ENCODE measurements around the gene XRCC5. TPM values are rescaled to one million over a fixed set of nuclear protein-coding genes. Genes with fewer than 3 reads are reported as not detected.

XRCC5 gene
- total RNA-seq, 1 experiment from 2014 or later = 424 TPM

DNA sequence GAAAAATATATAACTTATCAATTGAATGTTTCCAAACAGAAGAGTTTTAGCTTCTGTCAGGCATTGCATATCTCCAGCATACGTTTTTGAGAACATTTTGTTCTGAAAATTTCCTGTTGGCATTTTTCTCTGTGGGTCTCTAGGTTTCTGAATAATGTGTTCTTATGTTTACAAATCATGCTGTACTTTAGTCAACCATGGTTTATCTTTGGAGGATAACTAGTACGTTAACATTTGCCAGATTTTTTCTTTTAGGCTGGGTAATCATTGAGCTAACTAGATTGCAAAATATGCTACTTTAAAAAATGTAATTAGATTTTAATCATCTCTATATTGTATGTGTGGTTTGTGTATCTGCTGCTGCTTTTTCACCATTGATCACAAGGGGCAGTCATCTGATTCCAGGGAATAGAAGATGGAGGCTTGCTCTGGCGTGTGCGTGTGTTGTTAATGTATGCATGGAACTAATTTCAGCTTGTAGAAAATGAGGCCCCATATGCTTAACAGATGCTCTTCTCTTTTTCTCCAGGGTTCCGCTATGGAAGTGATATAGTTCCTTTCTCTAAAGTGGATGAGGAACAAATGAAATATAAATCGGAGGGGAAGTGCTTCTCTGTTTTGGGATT is 21.3 kb downstream of the XRCC5 start:
- peak; percentile 61 for ATAC-seq
- H3K36me3 ChIP-seq (ENCODE audit: control insufficient read depth in 1 of 2, insufficient read depth in 2 of 2, low read length in 2 of 2) = peaks cover 85% of the 10 kb centered on the region in 2 experiments
- H3K27me3 ChIP-seq (ENCODE audit: insufficient read depth, low read length) = no peaks in the 10 kb centered on the region
- ChIA-PET CTCF (no interaction called here), RAD21 (ENCODE audit: low non-redundant PET in 1 of 2, low total read pairs in 2 of 2, uncharacterized antibody in 2 of 2, unreplicated experiment in 2 of 2) (no interaction called here), POLR2A (no interaction called here)
- H2AFZ ChIP-seq (ENCODE audit: low read depth, low read length, poor library complexity, severe bottlenecking) = no peak overlapping the region
- no peak overlapping the region for H3K9ac ChIP-seq (ENCODE audit: low read length)
- H3K79me2 ChIP-seq (ENCODE audit: insufficient read depth, low read length) = peaks cover 98% of the 10 kb centered on the region
- intact Hi-C loops (cut with micrococcal nuclease) = no loop called here
- no peak overlapping the region for H3K27ac ChIP-seq (ENCODE audit: low read depth, low read length)
- H4K20me1 ChIP-seq (ENCODE audit: insufficient read depth) = peaks cover 24% of the 10 kb centered on the region; the same call in 1 of the 2 replicates
- TF ChIP-seq EGR1 (IDR thresholded peaks at IDR 0.05; ENCODE audit: low read depth) (no peak), ELF1 (IDR thresholded peaks at IDR 0.05; ENCODE audit: borderline replicate concordance, low read depth) (no peak), RAD21 (IDR thresholded peaks at IDR 0.05; ENCODE audit: low read depth) (no peak), JUND (IDR thresholded peaks at IDR 0.05) (no peak), CEBPB (IDR thresholded peaks at IDR 0.05; ENCODE audit: low read depth) (no peak), YY1 (IDR thresholded peaks at IDR 0.05; ENCODE audit: extremely low read depth, insufficient replicate concordance, low read depth, low read length) (no peak), POLR2A (IDR thresholded peaks at IDR 0.05; ENCODE audit: borderline replicate concordance, extremely low read depth, insufficient read depth, insufficient read length) (no peak), FOSL1 (IDR thresholded peaks at IDR 0.05; ENCODE audit: low read depth) (no peak), SP1 (IDR thresholded peaks at IDR 0.05; ENCODE audit: low read depth) (no peak), CBX3 (IDR thresholded peaks at IDR 0.05; ENCODE audit: low read depth) (no peak), EZH2phosphoT487 (IDR thresholded peaks at IDR 0.05; ENCODE audit: borderline replicate concordance) (no peak), EZH2 (IDR thresholded peaks at IDR 0.05) (no peak), POLR2AphosphoS5 (IDR thresholded peaks at IDR 0.05; ENCODE audit: low read depth, low read length) (no peak)
- TF ChIP-seq, protein P1, sequence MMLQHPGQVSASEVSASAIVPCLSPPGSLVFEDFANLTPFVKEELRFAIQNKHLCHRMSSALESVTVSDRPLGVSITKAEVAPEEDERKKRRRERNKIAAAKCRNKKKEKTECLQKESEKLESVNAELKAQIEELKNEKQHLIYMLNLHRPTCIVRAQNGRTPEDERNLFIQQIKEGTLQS (IDR thresholded peaks at IDR 0.05) = no peak
- TF ChIP-seq, protein P2, sequence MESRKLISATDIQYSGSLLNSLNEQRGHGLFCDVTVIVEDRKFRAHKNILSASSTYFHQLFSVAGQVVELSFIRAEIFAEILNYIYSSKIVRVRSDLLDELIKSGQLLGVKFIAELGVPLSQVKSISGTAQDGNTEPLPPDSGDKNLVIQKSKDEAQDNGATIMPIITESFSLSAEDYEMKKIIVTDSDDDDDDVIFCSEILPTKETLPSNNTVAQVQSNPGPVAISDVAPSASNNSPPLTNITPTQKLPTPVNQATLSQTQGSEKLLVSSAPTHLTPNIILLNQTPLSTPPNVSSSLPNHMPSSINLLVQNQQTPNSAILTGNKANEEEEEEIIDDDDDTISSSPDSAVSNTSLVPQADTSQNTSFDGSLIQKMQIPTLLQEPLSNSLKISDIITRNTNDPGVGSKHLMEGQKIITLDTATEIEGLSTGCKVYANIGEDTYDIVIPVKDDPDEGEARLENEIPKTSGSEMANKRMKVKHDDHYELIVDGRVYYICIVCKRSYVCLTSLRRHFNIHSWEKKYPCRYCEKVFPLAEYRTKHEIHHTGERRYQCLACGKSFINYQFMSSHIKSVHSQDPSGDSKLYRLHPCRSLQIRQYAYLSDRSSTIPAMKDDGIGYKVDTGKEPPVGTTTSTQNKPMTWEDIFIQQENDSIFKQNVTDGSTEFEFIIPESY (IDR thresholded peaks at IDR 0.05; ENCODE audit: extremely low read depth, insufficient replicate concordance, low read length) = no peak
- H3K9me2 ChIP-seq (ENCODE audit: insufficient read depth) = no peaks in the 10 kb centered on the region
- H3K9me3 ChIP-seq (ENCODE audit: control insufficient read depth in 1 of 2, insufficient read depth in 1 of 2, low read depth in 1 of 2, low read length in 2 of 2) = no peaks in the 10 kb centered on the region
- H3K4me2 ChIP-seq (ENCODE audit: low read length) = no peak overlapping the region
- H3K4me3 ChIP-seq (replicated peaks in 1 of 2; ENCODE audit: low read depth in 1 of 2, low read length in 2 of 2) = no peak overlapping the region
- no peaks in the 10 kb centered on the region for H3K4me1 ChIP-seq (ENCODE audit: control insufficient read depth in 1 of 2, insufficient read depth in 2 of 2, low read length in 2 of 2)
- DNase-seq (ENCODE audit: low read depth, low spot score) = no peak
- no TSS peak for BruUV-seq (replicated peaks)

Data from HCT116 (cell line).